Activated naive CD8-positive, alpha-beta T cell treated with anti-CD3 and anti-CD28 coated beads, Interleukin-2, amount 50 U/mL, for 24 hours (primary cell): ENCODE results near the gene MYO1D.
"Not testable (repeated sequence)": the region's sequence is repeated elsewhere in the genome, so short reads cannot be mapped to it uniquely, and the experiment has no call there.

Experiments used
- ATAC-seq: fragments of 150-1000 bp; cut with Tn5 transposase; one replicate; pipeline ENCODE4 v1.10.0; 2021
- DNase-seq: peaks from one replicate; pipeline ENCODE4 v3.0.0; 2021
- H3K27ac Mint-ChIP-seq: one replicate; pipeline ENCODE4 v1.8.0; 2021; ENCODE audit warnings: mild to moderate bottlenecking, mixed read lengths
- H3K27me3 Mint-ChIP-seq: one replicate; pipeline ENCODE4 v1.8.0; 2021; ENCODE audit warnings: mixed read lengths
- H3K36me3 Mint-ChIP-seq: one replicate; pipeline ENCODE4 v1.8.0; 2021; ENCODE audit warnings: low read depth, mixed read lengths
- H3K4me1 Mint-ChIP-seq: one replicate; pipeline ENCODE4 v1.8.0; 2021; ENCODE audit warnings: mixed read lengths
- H3K4me3 Mint-ChIP-seq: one replicate; pipeline ENCODE4 v1.8.0; 2021; ENCODE audit warnings: mild to moderate bottlenecking, moderate library complexity, mixed read lengths
- H3K9me3 Mint-ChIP-seq: one replicate; pipeline ENCODE4 v1.8.0; 2021; ENCODE audit warnings: mixed read lengths

MYO1D gene

DNA sequence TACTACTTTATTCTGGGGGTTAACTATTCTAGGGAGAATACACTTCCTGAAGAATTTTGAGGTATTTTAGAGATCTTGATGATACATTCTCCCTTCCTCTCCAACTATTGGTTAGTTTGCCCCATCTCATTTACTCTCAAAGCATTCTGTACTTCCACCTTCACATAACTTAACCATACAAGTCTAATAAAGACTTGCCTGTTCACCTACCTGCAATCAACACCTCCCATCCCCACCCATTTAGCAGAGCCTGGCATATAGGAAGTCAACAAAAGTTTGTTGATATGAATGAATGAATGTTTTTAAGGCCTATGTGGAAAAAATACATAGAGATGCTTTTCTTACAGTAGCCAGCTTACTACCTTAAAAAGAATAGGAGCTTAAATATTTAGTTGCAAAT is 50.8 kb downstream of the MYO1D start:
- ATAC-seq (no peak), DNase-seq (no peak)
- no peak overlapping the region for H3K27ac Mint-ChIP-seq
- peaks cover 10% of the 10 kb centered on the region for H3K4me1 Mint-ChIP-seq
- H3K36me3 Mint-ChIP-seq, result no peaks in the 10 kb centered on the region
- H3K4me3 Mint-ChIP-seq, result no peak overlapping the region
- H3K27me3 Mint-ChIP-seq, result peaks cover 16% of the 10 kb centered on the region
- no peaks in the 10 kb centered on the region for H3K9me3 Mint-ChIP-seq

GRCh38 chr17:32824334-32824733 is 52.6 kb downstream of the MYO1D start:
- peaks cover 11% of the 10 kb centered on the region for H3K4me1 Mint-ChIP-seq
- H3K36me3 Mint-ChIP-seq, result no peaks in the 10 kb centered on the region
- no peak overlapping the region for H3K27ac Mint-ChIP-seq
- DNase-seq (no peak), ATAC-seq (no peak)
- H3K4me3 Mint-ChIP-seq, result no peak overlapping the region
- no peaks in the 10 kb centered on the region for H3K9me3 Mint-ChIP-seq
- H3K27me3 Mint-ChIP-seq, result peaks cover 21% of the 10 kb centered on the region

DNA sequence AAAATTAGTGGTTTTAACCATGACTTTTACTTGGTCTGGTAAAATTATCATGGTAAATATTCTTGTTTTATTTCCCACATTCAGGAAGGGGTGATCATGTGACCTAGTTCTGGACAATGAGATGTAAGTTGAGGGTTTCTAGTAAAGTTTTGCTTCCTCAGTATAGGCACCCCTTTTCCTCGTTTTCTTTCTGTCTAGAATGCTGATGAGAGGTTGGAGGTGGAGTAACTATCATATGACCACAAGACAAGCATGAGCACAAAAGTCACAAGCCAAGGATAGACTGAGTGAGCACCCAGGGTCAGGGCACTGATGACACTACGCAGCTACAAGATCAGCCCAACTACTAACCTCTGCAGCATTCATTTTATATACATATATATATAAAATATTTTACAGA is 53.9 kb downstream of the MYO1D start:
- DNase-seq, result no peak
- H3K27ac Mint-ChIP-seq, result no peak overlapping the region
- H3K4me1 Mint-ChIP-seq, result peaks cover 7% of the 10 kb centered on the region
- no peak overlapping the region for H3K4me3 Mint-ChIP-seq
- H3K36me3 Mint-ChIP-seq, result no peaks in the 10 kb centered on the region
- H3K27me3 Mint-ChIP-seq, result peaks cover 23% of the 10 kb centered on the region
- no peaks in the 10 kb centered on the region for H3K9me3 Mint-ChIP-seq
- no peak for ATAC-seq

- H3K4me1 Mint-ChIP-seq, H3K36me3 Mint-ChIP-seq, H3K27ac Mint-ChIP-seq, H3K9me3 Mint-ChIP-seq, H3K4me3 Mint-ChIP-seq, ATAC-seq: not testable (repeated sequence)
- DNase-seq, result peak; percentile 29
- peaks cover 23% of the 10 kb centered on the region for H3K27me3 Mint-ChIP-seq
These were observed 54.7 kb downstream of the MYO1D start for GRCh38 chr17:32821987-32822934.

GRCh38 chr17:32820440-32820839 is 56.5 kb downstream of the MYO1D start:
- H3K27me3 Mint-ChIP-seq, result peaks cover 21% of the 10 kb centered on the region
- H3K9me3 Mint-ChIP-seq, result no peaks in the 10 kb centered on the region
- no peak overlapping the region for H3K4me3 Mint-ChIP-seq
- ATAC-seq (no peak), DNase-seq (no peak)
- H3K36me3 Mint-ChIP-seq, result no peaks in the 10 kb centered on the region
- H3K4me1 Mint-ChIP-seq, result peaks cover 4% of the 10 kb centered on the region
- no peak overlapping the region for H3K27ac Mint-ChIP-seq

DNA sequence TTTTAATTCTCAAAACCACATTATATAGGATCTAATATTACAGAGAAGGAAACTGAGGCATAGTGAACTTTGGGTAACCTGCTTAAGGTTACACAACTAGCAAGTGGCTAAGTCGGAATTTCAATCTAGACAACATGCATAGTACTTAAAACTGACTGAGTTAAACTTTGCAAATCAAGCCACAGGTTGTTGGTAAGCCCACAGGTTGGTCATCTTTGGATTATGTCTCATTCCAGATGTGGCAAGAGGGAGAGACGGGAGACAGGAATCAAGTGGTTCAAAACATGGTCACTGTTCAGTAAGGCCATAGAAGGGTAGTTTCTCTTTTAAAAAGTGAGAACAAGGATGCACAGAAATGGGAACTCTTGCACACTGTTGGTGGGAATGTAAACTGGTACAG is 57.1 kb downstream of the MYO1D start:
- ATAC-seq (no peak), DNase-seq (no peak)
- Mint-ChIP-seq H3K27ac (no peak overlapping the region), H3K9me3 (no peaks in the 10 kb centered on the region), H3K4me3 (no peak overlapping the region), H3K4me1 (peaks cover 4% of the 10 kb centered on the region), H3K36me3 (no peaks in the 10 kb centered on the region), H3K27me3 (peaks cover 21% of the 10 kb centered on the region)

DNA sequence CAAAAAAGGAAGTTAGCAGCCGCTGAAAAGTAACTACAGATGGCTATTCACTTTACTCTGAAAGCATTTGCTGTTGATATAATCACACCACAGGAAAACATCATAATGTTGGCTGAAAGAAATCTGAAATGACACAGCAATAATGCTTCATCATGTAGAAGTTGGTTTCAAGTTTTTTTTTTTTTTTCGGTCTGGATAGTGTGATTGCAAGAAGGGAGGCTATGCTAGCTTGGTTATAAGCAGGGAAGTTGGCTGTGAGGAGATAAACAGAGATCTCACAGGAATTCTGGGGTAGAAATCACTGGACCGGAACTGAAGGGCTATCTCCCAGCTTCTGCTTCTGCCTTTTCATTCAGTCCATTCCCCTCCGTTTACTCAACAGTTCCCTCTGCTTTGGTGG is 57.9 kb downstream of the MYO1D start:
- no peak overlapping the region for H3K27ac Mint-ChIP-seq
- DNase-seq (no peak), ATAC-seq (no peak)
- no peak overlapping the region for H3K4me3 Mint-ChIP-seq
- H3K9me3 Mint-ChIP-seq, result no peaks in the 10 kb centered on the region
- no peaks in the 10 kb centered on the region for H3K36me3 Mint-ChIP-seq
- H3K27me3 Mint-ChIP-seq, result peaks cover 19% of the 10 kb centered on the region
- H3K4me1 Mint-ChIP-seq, result peaks cover 4% of the 10 kb centered on the region

GRCh38 chr17:32815460-32815859 is 61.5 kb downstream of the MYO1D start:
- peaks cover 3% of the 10 kb centered on the region for H3K4me1 Mint-ChIP-seq
- no peak for ATAC-seq
- no peaks in the 10 kb centered on the region for H3K9me3 Mint-ChIP-seq
- H3K27me3 Mint-ChIP-seq, result peaks cover 4% of the 10 kb centered on the region
- H3K36me3 Mint-ChIP-seq, result no peaks in the 10 kb centered on the region
- DNase-seq, result no peak
- H3K27ac Mint-ChIP-seq, result no peak overlapping the region
- H3K4me3 Mint-ChIP-seq, result no peak overlapping the region

GRCh38 chr17:32814836-32815235 is 62.1 kb downstream of the MYO1D start:
- ATAC-seq (no peak), DNase-seq (no peak)
- no peaks in the 10 kb centered on the region for H3K36me3 Mint-ChIP-seq
- H3K27me3 Mint-ChIP-seq, result peaks cover 3% of the 10 kb centered on the region
- no peaks in the 10 kb centered on the region for H3K9me3 Mint-ChIP-seq
- no peak overlapping the region for H3K4me3 Mint-ChIP-seq
- H3K27ac Mint-ChIP-seq, result no peak overlapping the region
- H3K4me1 Mint-ChIP-seq, result peaks cover 3% of the 10 kb centered on the region

DNA sequence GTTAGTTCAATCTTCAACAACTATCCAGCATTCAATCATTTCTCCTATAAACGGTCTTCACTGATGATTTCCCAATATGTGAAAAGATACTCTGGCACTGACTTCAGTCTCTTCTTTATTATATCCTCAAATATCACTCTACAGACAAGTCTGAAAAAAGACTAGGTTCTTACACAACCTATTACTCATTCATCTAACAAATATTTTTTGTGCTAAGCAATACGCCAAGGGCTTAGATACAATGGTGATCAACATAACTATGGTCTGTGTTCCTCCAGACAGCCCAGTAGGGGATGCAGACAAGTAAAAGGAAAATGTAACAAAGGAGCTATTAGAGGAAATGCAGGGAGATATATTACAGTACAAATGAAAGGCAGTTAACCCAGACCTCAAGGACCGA is 63.9 kb downstream of the MYO1D start:
- Mint-ChIP-seq H3K4me1 (no peaks in the 10 kb centered on the region), H3K27me3 (no peaks in the 10 kb centered on the region), H3K27ac (no peak overlapping the region), H3K36me3 (no peaks in the 10 kb centered on the region), H3K4me3 (no peak overlapping the region), H3K9me3 (no peaks in the 10 kb centered on the region)
- DNase-seq, result no peak
- ATAC-seq, result no peak

DNA sequence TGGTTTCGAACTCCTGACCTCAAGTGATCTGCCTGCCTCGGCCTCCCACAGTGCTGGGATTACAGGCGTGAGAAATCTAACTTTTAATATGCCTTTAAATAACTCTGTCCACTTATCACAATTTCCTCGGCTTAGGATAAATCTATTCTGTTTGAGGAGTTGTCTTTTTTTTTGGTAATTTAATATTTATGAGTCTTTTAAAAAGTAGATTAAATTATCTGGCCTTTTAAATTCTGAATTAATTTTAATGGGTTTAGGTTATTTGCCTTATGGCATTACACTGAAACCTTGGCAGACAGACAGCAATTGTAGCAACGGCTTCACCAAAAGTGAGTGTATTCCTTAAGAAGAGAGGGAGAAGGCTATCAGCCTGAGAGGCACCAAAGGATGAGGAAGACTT is 66.2 kb downstream of the MYO1D start:
- H3K4me1 Mint-ChIP-seq, result no peaks in the 10 kb centered on the region
- ATAC-seq (no peak), DNase-seq (no peak)
- no peaks in the 10 kb centered on the region for H3K9me3 Mint-ChIP-seq
- H3K27ac Mint-ChIP-seq, result no peak overlapping the region
- no peak overlapping the region for H3K4me3 Mint-ChIP-seq
- H3K27me3 Mint-ChIP-seq, result no peaks in the 10 kb centered on the region
- no peaks in the 10 kb centered on the region for H3K36me3 Mint-ChIP-seq

- DNase-seq (no peak), ATAC-seq (peak; percentile 52)
- no peaks in the 10 kb centered on the region for H3K36me3 Mint-ChIP-seq
- H3K27me3 Mint-ChIP-seq, result no peaks in the 10 kb centered on the region
- H3K4me1 Mint-ChIP-seq, result no peaks in the 10 kb centered on the region
- H3K9me3 Mint-ChIP-seq, result no peaks in the 10 kb centered on the region
- H3K4me3 Mint-ChIP-seq, result no peak overlapping the region
- H3K27ac Mint-ChIP-seq, result no peak overlapping the region
These were observed 69.3 kb downstream of the MYO1D start for GRCh38 chr17:32807577-32807976.

DNA sequence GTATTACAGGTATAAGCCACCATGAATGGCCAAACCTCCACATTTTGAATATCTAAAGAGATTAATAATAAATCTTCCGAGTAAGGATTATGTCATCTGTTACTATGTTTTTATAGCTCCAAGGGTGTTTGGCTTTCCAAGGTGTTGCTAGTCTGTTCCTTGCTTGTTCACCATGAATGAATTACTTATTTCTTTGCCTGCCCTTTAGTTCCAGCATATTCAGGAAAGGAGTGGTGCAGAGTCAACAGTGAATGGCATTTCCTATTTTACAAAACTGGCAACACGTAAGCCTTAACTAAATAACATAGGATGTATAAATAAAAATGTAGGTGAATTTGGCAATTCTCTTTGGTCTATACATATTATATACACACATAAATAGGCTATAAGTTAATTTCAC is 70.3 kb downstream of the MYO1D start:
- DNase-seq (no peak), ATAC-seq (no peak)
- H3K27ac Mint-ChIP-seq, result no peak overlapping the region
- no peaks in the 10 kb centered on the region for H3K9me3 Mint-ChIP-seq
- no peaks in the 10 kb centered on the region for H3K27me3 Mint-ChIP-seq
- H3K36me3 Mint-ChIP-seq, result no peaks in the 10 kb centered on the region
- H3K4me3 Mint-ChIP-seq, result no peak overlapping the region
- H3K4me1 Mint-ChIP-seq, result no peaks in the 10 kb centered on the region

DNA sequence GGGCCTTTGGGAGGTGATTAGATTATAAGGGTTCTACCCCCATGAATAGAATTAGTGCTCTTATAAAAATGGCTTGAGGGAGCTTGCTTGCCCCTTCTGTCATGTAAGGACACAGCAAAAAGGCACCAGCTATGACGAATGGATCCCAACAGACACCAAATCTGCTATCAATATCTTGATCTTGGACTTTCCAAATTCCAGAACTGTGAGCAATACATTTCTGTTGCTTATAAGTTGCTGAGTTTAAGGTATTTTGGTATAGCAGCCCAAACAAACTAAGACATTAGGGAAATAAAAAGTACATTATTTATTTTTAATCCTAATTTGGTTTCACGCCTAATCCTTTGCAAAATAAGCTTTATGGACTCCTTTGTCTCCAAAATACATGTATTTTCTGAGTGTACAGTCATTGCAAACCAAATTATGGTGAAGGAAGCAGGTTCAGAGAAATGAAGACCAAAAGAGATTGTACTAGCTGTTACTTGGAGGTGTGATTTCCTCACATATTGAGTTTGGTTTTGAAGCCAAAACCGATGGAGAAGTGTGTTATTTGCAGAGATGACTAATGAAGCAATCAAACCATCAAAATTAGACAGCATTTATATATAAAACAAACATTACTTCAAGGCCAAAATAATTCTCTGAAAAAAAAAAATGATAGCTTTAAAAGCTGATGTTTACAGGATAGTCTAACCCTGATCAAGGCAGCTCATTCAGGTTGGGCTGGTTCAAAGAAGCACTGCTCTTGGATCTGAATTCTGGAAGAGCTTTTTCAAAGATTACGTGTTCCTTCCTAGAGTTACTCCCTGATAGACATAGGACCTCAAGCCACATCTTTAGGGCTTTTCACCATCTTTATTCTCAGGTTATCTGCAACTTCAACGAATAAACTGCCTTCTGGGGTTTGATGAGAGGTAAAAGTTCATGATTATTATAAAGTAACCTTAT is 71.6 kb downstream of the MYO1D start:
- DNase-seq (no peak), ATAC-seq (no peak)
- no peaks in the 10 kb centered on the region for H3K4me1 Mint-ChIP-seq
- peaks cover 3% of the 10 kb centered on the region for H3K27me3 Mint-ChIP-seq
- no peaks in the 10 kb centered on the region for H3K36me3 Mint-ChIP-seq
- no peak overlapping the region for H3K27ac Mint-ChIP-seq
- no peaks in the 10 kb centered on the region for H3K9me3 Mint-ChIP-seq
- no peak overlapping the region for H3K4me3 Mint-ChIP-seq

- Mint-ChIP-seq H3K27me3 (peaks cover 9% of the 10 kb centered on the region), H3K27ac (no peak overlapping the region), H3K9me3 (no peaks in the 10 kb centered on the region), H3K36me3 (no peaks in the 10 kb centered on the region), H3K4me1 (no peaks in the 10 kb centered on the region), H3K4me3 (no peak overlapping the region)
- ATAC-seq (no peak), DNase-seq (no peak)
These were observed 73.4 kb downstream of the MYO1D start for GRCh38 chr17:32803544-32803943.
